Hepatocyte (in vitro differentiated cells): ENCODE results near the gene TMEM141.

Experiments used
- CTCF ChIP-seq: fragments of 200-600 bp; sonication (generic); IDR thresholded peaks from 2 replicates; pipeline ENCODE4 v1.5.1; 2016; ENCODE audit warnings: antibody characterized with exemption, mild to moderate bottlenecking; ENCODE audit not compliant: poor library complexity
- EZH2 ChIP-seq: fragments of 200-600 bp; sonication (generic); IDR thresholded peaks from 2 replicates; pipeline ENCODE4 v1.6.1; 2016; ENCODE audit warnings: antibody characterized with exemption, mild to moderate bottlenecking, borderline replicate concordance
- EZH2phosphoT487 ChIP-seq: fragments of 200-600 bp; sonication (generic); IDR thresholded peaks from one replicate; pipeline ENCODE4 v1.6.1; 2018; ENCODE audit warnings: antibody characterized with exemption, mild to moderate bottlenecking, low read depth, moderate library complexity; ENCODE audit not compliant: unreplicated experiment, severe bottlenecking

- no peak for TF ChIP-seq EZH2
- no peak for TF ChIP-seq CTCF
- no peak for TF ChIP-seq EZH2phosphoT487
These were observed 4.7 kb upstream of the TMEM141 start for GRCh38 chr9:136786451-136786850.
